DMS 273 (cell line): ENCODE results near the gene ZNF784.
A peak's percentile ranks its signal among the peaks of the same experiment; 100 is the strongest.

Experiments used
- DNase-seq: peaks from one replicate; lab custom pipeline; 2025; ENCODE audit not compliant: unreplicated experiment; lab: John Stamatoyannopoulos, UW

ZNF784 gene, protein sequence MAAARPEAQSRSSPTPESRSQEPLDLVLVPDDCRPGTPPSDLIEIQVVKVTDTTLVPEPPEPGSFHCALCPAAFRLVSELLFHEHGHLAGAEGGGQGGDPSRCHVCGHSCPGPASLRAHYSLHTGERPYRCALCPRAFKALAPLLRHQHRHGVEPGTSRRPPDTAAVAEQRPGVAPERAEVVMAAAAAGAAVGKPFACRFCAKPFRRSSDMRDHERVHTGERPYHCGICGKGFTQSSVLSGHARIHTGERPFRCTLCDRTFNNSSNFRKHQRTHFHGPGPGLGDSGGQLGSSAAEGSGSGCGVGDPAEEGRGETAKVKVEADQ

GRCh38 chr19:55624109-55625003 lies at the start of gene ZNF784:
Gene ZNF784 (minus strand): TSS chr19:55624566. CDS start chr19:55624561, 5 bp downstream.
- DNase-seq: peak; percentile 96

- no peak for DNase-seq
These were observed 49.5 kb upstream of the ZNF784 start for GRCh38 chr19:55673889-55674288.

DNA sequence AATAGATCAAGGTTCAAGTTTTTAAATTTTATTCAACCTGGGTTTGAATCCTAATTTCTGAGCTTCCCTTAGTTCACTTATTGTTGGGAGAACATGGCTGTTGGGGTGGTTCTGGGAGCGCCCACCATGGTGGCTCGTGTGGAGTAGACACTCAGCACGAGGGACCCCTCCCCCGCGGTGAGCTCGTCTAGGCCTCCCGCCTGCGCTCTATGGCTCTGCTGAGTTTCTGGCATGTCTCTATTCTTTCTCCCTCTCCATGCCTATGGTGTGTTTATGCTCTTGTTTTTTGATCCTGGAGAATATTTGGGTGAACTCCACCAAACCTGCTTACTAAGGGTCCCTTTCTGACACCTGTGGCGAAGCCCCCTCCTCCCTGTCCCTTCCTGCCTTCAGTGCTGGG lies 49.1 kb upstream of the ZNF784 start:
- DNase-seq: peak; percentile 30

GRCh38 chr19:55672418-55672817 lies 48.1 kb upstream of the ZNF784 start:
- no peak for DNase-seq

DNA sequence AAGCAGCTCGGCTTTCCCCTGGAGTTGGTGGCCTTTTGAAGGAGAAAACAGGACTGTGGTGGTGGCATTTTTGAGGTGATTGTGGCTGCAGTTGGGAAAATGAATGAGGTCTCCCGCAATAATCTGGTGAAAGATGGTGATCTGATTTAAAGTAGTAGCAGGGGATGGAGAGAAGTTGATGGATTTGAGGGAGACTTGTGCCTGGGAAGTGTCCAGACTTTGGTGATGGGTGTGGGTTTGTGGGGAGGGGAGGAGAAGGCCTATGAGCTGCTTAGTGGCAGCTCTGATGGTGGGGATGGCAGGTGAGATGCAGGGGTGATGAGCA lies 46.6 kb upstream of the ZNF784 start:
- no peak for DNase-seq

- peak; percentile 41 for DNase-seq
These were observed 46.1 kb upstream of the ZNF784 start for GRCh38 chr19:55670280-55671053.

GRCh38 chr19:55669418-55670279 lies 45.3 kb upstream of the ZNF784 start:
- DNase-seq: no peak

DNA sequence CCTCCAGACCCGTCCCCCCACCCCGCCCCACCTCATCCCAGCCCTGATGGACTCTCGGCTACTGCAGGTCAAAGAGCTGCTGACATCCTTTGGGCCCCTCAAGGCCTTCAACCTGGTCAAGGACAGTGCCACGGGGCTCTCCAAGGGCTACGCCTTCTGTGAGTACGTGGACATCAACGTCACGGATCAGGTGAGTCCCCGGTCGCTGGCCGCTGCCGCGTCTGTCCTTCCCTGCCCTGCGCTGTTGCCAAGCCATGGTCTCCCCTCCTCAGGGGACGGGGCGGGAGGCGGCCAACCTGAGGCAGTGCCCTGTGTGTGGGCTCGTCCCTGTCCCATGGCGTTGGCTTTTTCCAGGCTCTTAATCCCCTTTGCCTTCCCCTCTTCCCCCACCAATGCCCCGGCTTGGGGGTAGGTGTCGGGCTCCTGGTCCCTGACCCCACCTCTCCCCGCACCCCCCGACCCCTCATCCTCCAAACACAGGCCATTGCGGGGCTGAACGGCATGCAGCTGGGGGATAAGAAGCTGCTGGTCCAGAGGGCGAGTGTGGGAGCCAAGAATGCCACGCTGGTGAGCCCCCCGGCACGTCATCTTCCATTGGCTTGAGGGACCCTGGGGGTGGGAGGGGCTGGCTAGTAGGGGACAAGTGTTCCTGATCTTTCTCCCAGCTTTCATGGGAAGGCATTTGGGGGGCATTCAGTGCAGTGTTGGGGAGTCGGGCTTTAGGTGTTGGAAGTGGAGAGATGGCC lies 44.4 kb upstream of the ZNF784 start:
- DNase-seq: no peak

DNA sequence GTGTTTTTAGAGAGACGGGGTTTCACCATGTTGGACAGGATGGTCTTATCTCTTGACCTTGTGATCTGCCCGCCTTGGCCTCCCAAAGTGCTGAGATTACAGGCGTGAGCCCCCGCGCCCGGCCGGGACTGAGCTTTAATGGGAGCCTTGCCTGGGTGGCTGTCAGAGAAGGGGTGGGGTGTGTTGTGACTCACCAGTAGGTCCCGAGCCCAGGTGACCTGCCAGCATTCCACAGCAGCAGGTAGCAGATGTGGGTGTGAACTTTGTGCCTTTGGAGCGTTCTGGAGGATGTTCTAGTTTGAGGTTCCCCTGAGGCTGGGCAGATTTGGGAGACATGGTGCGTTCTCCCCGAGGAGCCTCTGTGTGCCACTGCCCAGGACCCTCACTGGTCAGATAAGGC lies 43.6 kb upstream of the ZNF784 start:
- no peak for DNase-seq

DNA sequence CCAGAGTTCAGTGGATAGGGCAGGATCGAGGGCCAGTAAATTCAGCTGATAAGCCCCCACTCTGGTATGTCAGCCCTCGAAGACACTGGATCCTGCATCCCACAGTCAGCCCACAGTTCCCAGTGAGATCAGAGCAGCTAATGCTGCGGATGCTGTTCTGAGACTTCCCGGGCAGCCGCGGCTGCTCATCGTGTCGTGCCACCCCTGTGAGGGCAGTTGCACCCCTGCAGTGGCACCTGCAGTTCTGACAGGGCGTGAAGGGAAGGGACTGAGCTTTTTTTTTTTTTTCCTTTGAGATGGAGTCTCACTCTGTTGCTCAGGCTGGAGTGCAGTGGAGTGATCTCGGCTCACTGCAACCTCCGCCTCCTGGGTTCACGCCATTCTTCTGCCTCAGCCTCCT lies 43.1 kb upstream of the ZNF784 start:
- DNase-seq: no peak

DNA sequence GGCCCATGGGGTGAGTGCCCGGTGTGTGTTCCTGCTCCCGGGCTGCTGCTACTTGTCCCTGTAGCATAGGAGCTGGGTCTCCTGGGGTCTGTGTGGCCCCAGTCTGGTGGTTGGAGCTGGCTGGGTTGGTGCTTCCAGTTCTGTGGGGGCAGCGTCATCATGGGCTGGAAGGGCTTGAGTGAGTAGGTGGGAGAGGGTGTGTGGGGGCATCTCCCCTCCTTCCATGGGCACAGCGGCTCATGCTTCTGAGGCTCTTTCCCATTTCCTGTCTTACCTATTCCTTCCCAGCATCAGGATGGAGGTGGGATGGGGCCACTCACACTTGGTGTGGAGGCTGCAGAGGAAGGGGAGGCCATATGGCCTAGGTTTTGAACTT lies 42.6 kb upstream of the ZNF784 start:
- DNase-seq: no peak

DNA sequence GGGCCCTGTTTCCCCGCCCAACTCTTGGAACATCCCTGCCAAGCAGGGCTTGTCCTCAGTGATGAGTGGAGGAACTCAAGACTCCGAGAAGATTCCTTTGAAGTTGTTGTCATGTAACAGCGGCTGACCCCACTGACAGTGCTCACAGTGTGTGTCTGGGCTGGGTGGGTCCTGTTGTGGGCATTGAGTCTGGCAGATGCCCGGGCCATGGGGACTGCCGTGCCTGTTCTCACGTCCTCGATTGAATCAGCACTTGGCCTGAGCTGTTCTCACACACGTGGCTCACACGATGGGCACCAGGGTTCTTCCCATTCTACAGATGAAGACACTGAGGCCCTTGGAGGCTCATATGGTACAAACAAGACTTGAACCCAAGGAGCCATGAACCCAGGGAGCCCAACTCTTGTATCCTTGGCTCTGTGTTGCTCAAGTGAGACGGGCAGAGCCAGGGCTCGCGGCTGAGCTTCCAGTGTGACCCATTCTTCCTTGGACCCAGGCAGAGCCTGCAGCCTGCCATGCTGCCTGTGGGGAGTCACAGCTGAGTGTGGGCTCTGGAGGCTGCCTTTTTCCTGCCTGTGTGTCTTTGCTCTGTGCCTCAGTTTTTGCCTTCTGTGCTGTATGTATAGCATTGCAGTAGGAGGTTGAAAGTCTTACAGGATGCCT lies 42.1 kb upstream of the ZNF784 start:
- no peak for DNase-seq

DNA sequence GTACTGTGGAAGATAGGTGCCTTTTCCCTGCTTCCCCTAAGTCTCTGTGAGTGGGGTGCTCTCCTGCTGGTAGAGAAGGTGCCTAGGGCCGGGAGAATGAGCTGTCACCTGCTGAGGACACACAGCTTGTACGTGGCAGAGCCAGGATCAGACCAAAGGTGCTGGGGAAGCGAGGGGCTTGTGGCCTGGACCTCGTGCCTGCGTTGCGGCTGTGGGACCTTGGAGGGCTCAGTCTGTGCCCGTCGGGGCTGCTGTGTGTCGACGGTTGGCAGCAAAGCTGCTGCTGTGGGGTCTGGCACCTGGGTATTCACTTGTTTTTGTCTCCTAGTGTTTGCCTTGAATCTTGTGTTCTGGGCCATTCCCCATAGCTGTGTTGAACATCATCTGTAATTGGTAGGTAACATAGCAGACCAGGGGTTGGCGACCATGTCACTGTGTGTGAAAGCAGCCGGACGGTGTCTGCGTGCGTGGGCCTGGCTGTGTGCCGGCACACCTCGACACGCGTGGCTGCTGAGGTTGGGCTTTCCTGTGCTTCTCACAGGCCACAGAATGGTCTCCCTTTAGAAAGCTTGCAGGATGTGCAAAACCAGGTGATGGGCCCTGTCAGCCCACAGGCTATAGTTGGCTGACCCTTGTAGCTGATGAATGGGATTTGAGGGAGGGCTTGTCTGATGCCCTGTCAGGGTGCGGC lies 39.6 kb upstream of the ZNF784 start:
- no peak for DNase-seq

DNA sequence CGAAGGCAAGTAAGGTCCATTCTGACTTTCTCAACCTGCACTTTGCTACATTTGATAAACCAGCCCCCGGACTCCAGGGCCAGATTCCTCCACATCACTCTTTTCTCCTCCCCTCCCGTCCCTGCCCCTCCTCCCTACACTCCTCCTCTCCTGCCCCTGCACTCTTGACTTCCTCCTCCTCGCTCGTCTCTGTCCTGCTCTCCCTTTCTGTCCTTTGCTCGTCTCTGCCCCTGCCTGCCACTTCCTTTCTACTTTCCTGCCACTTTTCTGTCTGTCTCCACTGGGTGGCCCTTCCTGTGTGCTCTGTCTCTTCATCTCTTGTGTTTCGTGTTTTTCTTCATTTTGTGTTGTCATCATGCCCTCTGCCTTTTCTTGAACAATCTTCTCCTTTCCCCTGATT lies 37.5 kb upstream of the ZNF784 start:
- DNase-seq: no peak

GRCh38 chr19:55660991-55661390 lies 36.6 kb upstream of the ZNF784 start:
- no peak for DNase-seq

- no peak for DNase-seq
These were observed 36.0 kb upstream of the ZNF784 start for GRCh38 chr19:55660404-55660803.

DNA sequence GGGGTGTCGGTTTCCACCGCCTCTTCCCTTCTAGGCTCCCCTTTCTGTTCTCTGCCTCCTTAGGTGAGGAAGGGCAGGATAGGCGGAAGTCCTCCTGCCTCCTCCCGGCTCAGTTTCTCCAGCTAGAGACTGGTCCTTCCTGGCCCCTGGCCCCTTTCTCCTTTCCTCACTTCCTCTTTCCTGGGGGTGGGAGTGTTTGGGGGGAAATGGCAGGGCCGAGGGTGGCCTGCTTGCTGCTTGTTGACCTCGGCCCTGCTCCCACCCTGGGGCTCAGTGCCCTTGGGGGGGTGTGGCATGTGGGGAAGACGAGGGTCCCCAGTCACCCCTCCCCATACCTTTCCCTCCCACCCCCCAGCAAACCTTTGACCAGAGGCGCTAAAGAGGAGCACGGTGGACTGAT lies 35.5 kb upstream of the ZNF784 start:
- no peak for DNase-seq

DNA sequence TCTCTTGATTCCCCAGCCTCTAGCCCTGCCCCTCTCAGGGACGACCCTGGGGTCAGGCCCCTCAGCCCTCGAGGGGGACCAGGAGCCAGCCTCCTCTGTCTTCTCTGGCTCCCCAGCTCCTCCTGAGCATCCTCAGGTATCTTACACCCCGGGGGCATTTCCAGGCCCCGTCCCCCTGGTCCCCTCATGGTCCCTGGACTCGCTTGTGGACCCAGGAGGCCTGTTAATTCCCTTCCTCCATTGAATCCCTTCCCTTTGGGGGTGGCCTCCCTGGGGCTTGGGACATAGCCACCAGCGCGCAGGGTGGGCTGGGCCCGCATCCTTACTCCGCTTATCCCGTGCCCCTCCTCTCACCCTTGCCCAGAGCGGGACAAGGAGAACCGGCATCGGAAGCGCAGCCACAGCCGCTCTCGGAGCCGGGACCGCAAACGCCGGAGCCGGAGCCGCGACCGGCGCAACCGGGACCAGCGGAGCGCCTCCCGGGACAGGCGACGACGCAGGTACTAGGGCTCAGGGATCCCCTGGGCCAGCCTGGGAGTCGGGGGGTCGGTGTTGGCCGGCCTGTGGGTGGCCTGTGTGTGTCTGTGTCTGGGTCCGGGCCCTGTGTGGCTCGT lies 34.6 kb upstream of the ZNF784 start:
- no peak for DNase-seq
